ENCODE results near the gene SMAD7.

SMAD7 gene

DNA sequence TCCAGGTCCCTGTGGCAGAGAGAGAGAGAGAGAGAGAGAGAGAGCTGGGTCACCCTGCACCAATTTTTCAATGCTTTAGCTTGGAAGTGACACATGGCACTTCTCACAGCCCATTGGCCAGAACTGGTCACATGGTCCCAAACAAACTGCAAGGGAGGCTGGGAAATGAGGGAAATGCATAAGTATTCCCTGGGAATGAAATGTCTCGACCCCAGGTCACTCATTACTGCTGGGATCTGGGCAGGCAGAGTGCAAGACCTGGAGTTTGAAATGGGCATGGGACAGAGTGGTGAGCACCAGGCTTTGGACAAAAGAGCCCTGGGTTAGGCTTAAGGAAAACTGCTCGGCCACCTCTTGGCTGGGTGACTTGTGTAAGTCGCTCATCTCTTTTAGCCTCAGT is 37.0 kb downstream of the SMAD7 start:
- no peak for DNase-seq

GRCh38 chr18:48913201-48913600 is 37.6 kb downstream of the SMAD7 start:
- peak; percentile 68 for DNase-seq

- DNase-seq, result no peak
These were observed 39.7 kb downstream of the SMAD7 start for GRCh38 chr18:48910972-48911545.

- DNase-seq, result no peak
These were observed 41.0 kb downstream of the SMAD7 start for GRCh38 chr18:48909721-48910120.

DNA sequence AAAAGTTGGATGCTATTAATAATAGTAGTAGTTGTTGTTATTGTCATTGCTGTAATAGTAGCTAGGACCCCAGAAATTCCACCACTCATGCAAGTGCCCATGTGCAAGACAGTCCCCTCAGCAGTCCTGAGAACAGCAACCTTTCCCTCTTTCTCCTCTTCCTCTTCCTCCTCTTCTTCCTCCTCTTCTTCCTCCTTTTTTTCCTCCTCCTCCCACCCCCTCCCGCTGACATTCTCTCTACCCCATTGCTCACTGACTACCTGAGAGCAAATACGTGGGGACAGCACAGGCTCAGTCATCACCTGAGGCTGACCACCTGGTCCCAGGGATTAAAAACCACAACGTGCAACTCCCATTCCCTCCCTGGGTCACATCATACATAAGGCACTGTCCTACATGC is 41.8 kb downstream of the SMAD7 start:
- DNase-seq, result no peak

DNA sequence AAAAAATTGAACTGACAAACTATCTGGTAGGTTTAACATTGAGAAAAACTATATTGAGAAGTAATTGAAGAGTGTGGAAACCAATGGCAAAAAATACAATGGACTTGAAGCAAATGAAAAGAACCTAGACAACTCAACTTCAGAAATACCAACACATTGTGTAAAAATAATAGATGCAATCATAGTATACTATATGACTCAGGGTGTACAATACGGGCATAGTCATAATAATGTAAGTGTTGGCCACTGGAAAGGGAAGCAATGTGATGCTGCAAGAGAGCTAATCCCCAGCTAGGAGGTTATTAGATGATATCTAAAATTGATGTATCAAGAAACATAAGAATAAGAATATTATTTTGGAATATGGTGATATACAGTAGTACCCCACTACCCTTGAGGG is 45.3 kb downstream of the SMAD7 start:
- no peak for DNase-seq

DNA sequence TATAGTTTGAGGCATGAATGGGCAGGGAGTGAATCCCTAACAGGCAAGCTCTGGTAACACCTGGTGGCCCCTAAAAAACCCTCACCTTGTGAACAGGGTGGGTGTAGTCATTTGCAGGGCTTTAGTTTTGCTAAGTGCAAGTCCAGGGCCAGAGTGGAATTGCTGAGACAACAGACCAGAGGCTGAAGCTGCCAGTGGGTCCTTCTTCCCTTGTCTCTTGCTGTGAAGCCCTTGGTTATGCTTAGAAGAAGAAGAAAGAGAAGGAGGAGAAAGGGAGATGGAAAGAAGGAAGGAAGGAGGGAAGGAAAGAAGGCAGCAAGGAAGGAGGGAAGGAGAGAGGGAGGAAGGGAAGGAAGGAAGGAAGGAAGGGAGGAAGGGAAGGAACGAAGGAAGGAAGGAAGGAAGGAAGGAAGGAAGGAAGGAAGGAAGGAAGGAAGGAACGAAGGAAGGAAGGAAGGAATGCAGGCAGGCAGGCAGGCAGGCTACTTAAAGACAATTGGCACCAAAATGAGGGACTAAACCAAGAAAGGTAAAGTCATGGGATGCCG is 45.8 kb downstream of the SMAD7 start:
- DNase-seq, result no peak

GRCh38 chr18:48904091-48904490 is 46.7 kb downstream of the SMAD7 start:
- DNase-seq, result no peak

GRCh38 chr18:48902856-48903601 is 47.7 kb downstream of the SMAD7 start:
- DNase-seq, result no peak

DNA sequence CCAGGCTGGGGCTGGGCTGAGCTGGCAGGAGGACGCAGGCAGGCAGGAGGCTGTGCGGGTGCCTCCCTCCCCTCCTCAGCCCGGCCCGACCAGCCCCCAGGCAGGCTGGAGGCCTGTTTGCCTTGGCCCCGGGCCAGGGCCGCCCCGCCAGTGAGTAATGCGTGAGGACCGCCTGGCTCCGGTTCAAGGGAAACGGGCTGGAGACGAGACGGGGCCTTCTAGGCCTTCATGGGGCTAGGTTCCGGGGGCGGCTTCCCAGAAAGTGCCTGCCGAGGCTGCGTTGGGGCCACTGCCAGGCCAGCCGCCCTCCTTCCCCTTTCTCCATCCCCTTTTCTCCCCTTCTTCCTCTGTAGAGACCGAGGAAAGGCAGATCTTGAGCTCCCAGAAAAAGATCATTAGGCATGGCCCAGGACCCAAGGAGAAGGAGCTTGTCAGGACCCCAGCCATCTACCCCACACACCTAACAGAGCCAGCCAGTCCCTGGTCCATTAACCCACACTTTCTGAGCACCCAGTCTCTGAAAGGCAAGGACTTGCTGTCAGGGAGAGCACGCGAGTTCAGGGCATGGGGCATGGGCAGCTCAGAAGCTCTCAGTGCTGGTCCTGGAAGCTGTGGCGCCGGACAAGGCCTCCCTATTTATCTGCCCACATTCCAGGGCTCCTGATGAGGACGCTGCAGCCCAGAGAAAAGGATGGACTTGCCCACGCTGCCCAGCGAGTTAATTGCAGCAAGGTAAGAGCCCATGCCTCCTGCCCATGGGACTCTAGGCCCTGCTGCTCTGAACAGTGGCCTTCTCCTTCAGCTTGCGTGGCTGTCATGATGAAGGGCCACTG is 48.5 kb downstream of the SMAD7 start:
- DNase-seq, result no peak

DNA sequence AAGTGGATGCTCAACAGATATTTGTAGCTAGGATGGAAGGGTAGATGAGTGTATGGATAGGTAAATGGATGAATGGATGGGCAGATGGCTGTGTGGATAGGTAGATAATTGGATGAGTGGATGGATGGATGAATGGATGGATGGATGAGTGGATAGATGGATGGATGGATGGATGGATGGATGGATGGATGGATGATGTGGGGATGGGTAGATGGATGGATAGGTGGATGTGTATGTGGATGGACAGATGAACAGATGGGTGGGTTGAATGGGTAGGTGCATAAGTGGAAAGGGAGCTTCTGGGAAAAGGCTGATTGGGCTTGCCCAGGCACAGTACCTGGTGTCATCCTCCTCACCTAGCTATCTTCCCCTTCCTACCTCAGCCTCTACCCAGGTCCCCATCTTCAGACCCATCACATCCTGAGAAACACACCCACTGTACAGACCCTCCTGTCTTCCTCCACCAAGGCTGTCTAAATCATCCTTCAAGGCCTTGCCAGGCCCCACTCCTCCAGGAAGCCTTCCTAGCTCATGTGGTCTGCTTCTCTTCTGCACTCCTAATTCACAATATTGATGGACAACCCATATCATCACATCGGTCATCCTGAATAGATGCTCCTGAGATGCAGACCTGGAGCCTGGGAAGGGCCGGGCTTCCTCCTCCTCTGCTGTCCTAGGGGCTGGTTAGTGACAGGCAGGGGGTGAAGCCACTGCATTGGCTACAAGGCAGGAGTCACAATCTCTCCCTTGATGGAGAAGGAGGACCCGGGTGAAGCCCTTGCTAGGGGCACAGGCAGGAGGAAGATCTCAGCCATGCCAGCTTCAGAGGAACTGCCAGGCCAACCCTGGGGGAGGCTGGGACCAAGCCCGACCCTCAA is 49.4 kb downstream of the SMAD7 start:
- no peak for DNase-seq

DNA sequence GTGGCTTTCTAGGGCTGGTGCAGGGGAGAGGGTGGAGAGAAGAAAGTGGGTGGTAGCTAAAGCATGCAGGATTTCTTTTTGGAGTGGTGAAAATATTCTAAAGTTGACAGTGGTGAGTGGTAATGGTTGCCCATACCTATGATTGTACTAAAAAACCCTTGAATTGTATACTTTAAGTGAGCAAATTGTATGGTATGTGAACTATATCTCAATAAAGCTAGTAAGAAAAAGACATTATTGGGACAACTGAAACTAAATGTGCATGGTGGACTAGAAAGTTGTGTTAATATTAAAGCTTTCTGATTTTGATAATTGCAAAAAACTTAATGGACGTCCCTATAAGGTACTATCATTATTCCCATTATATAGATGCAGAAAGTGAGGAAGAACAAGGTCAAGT is 50.3 kb downstream of the SMAD7 start:
- no peak for DNase-seq

GRCh38 chr18:48899558-48900174 is 51.1 kb downstream of the SMAD7 start:
- DNase-seq, result no peak

DNA sequence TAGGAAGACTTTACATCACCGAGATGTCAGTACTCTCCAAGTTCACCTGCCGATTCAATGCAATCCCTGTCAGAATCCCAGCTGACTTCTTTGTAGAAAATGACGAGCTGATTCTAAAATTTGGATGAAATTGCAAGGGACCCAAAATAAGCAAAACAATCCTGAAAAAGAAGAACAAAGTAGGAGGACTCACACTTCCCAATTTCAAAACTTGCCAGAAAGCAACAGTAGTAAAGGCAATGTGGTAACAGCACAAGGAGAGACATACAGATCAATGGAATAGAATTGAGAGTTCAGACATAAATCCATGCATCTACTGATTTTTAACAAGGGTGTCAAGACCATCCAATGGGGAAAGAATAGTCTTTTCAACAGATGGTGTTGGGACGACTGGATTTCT is 52.2 kb downstream of the SMAD7 start:
- no peak for DNase-seq

GRCh38 chr18:48897531-48897930 is 53.2 kb downstream of the SMAD7 start:
- DNase-seq, result no peak

- no peak for DNase-seq
These were observed 53.8 kb downstream of the SMAD7 start for GRCh38 chr18:48896875-48897511.

- DNase-seq, result no peak
These were observed 54.4 kb downstream of the SMAD7 start for GRCh38 chr18:48896326-48896874.

DNA sequence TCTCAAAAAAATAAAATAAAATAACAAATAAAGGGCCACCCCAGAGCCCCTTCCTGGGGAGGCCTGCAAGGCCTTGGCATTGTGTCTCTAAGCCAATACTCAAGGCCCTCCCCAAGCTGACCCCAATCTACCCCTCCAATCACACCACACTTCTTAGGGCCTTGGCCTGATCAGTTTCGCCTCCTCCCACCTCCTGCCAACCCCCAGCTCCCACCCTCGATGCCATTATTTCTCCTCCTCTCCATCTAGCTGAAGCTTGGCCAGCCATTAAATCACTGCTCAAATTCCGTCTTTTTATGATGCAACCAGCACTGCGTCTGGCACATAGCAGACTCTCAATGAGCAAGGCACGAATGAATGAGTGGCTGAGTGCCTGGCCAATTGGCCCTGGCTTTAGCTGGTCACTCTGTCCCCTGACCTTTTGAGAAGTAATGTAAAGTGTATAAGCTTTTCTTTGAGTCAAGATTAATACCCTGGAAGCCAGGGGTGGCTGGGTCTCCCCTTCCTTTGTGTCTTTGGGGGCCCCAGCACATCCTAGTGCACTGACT is 55.9 kb downstream of the SMAD7 start:
- no peak for DNase-seq

- DNase-seq, result no peak
These were observed 56.9 kb downstream of the SMAD7 start for GRCh38 chr18:48893608-48894600.
